Lung (tissue), 12 donors: ENCODE measurements around the gene HSPA1B. TPM values are rescaled to one million over a fixed set of nuclear protein-coding genes. Genes with fewer than 3 reads are reported as not detected.
A peak's percentile ranks its signal among the peaks of the same experiment; 100 is the strongest.
"Not testable (repeated sequence)": the region's sequence is repeated elsewhere in the genome, so short reads cannot be mapped to it uniquely, and the experiment has no call there.

Experiments used
- ATAC-seq: fragments of 200-7000 bp; cut with Tn5 transposase; one replicate; pipeline ENCODE4 v1.9.1; 2020; ENCODE audit warnings: moderate number of reproducible peaks; ENCODE audit not compliant: insufficient read depth, low FRiP score
- DNase-seq, 3 donors: peaks; one replicate each; pipeline ENCODE4 v3.0.0-alpha.2; 2013 to 2017
- H3K27ac ChIP-seq, 2 donors: one replicate each; pipeline ENCODE4 v1.5.1; 2013; ENCODE audit warnings: mild to moderate bottlenecking in 2 of 2, moderate library complexity in 2 of 2, control low read depth in 1 of 2, inconsistent platforms in 1 of 2, low read depth in 1 of 2, low read length in 1 of 2
- H3K27me3 ChIP-seq, 3 donors: one replicate each; pipeline ENCODE4 v1.5.1; 2013; ENCODE audit warnings: low read length in 2 of 3; ENCODE audit not compliant: control insufficient read depth in 3 of 3, insufficient read depth in 3 of 3
- H3K36me3 ChIP-seq, 4 donors: one replicate each; pipeline ENCODE4 v1.5.1; 2013; ENCODE audit warnings: low read length in 4 of 4, mild to moderate bottlenecking in 1 of 4, moderate library complexity in 1 of 4; ENCODE audit not compliant: control insufficient read depth in 4 of 4, insufficient read depth in 4 of 4
- H3K4me1 ChIP-seq, 5 donors: one replicate each; pipeline ENCODE4 v1.5.1; 2013; ENCODE audit warnings: low read length in 5 of 5, mild to moderate bottlenecking in 2 of 5, moderate library complexity in 1 of 5; ENCODE audit not compliant: control insufficient read depth in 5 of 5, insufficient read depth in 5 of 5
- H3K4me3 ChIP-seq: one replicate; pipeline ENCODE4 v1.5.1; 2013; ENCODE audit warnings: mild to moderate bottlenecking, control low read depth, moderate library complexity
- H3K9ac ChIP-seq, 2 donors: one replicate each; pipeline ENCODE4 v1.5.1; 2013; ENCODE audit warnings: low read length in 2 of 2, control low read depth in 1 of 2; ENCODE audit not compliant: insufficient read depth in 1 of 2
- H3K9me3 ChIP-seq, 4 donors: one replicate each; pipeline ENCODE4 v1.5.1; 2013; ENCODE audit warnings: low read length in 3 of 4, mild to moderate bottlenecking in 1 of 4, moderate library complexity in 1 of 4; ENCODE audit not compliant: control insufficient read depth in 4 of 4, insufficient read depth in 3 of 4
- CTCF ChIP-seq: IDR thresholded peaks from 2 replicates; pipeline ENCODE4 v1.5.1; 2012; ENCODE audit warnings: mild to moderate bottlenecking; ENCODE audit errors: control extremely low read depth, extremely low read depth
- WGBS, 2 donors: extraction: QIAGEN DNeasy Blood & Tissue Kit; methylation state at CpG; one replicate each; pipeline ENCODE4 v1.1.7; 2013; 5-methylcytosine and 5-hydroxymethylcytosine counted together
- polyA plus RNA-seq, 2 donors: library from polyadenylated mRNA; stranded (reverse); fragments of 200-250 nt; gene quantifications; one replicate each; pipeline ENCODE4 v1.2.1, GENCODE V29; 2013
- total RNA-seq, 2 donors: library from RNA; depleted of rRNA in 1 of 2; stranded (reverse); fragments of >200 nt in 1 of 2; gene quantifications; one replicate each; pipeline ENCODE4 v1.2.1, GENCODE V29; 2014 to 2021
- donor health status: control.
- donor health status: control.
- donor health status: Bipolar disorder and iron deficiency.
- donor health status: healthy.
- donor health status: DM: yes; HTN: yes; CAD: no.

Gene HSPA1B
- total and polyA plus RNA-seq, 4 donors, result 33.2 to 1,377 (median 99.4) TPM

GRCh38 chr6:31813465-31813849, 14.1 kb upstream of the HSPA1B start:
- Histone ChIP-seq H3K27ac (peak overlapping the region; percentile 84 to 94), H3K9me3 (no peaks in the 10 kb centered on the region), H3K4me3 (no peak overlapping the region), H3K27me3 (no peaks in the 10 kb centered on the region), H3K4me1 (peaks cover 0 to 11% (median 4%) of the 10 kb centered on the region in 5 donors), H3K36me3 (no peaks in the 10 kb centered on the region), H3K9ac (peak overlapping the region in 1 of 2 donors; percentile 75)
- ATAC-seq (no peak), DNase-seq (no peak)
- no peak for TF ChIP-seq CTCF
- 97 to 99% methylated on average over 7 of the region's 7 CpGs for WGBS, 2 donors

GRCh38 chr6:31814677-31815024, 12.9 kb upstream of the HSPA1B start:
- H3K9me3 ChIP-seq, result no peaks in the 10 kb centered on the region
- no peak for TF ChIP-seq CTCF
- ATAC-seq (peak; percentile 79), DNase-seq (peak; percentile 97 to 99 (median 99))
- WGBS, 2 donors, result 0 to 1% methylated on average over 13 of the region's 13 CpGs
- peaks cover 0 to 12% (median 6%) of the 10 kb centered on the region in 5 donors for H3K4me1 ChIP-seq
- H3K27ac ChIP-seq, result peak overlapping the region; percentile 93 to 96
- H3K9ac ChIP-seq, result peak overlapping the region; percentile 25 to 84
- no peaks in the 10 kb centered on the region for H3K27me3 ChIP-seq
- H3K4me3 ChIP-seq, result peak overlapping the region; percentile 43
- H3K36me3 ChIP-seq, result no peaks in the 10 kb centered on the region

- Histone ChIP-seq H3K4me1 (peaks cover 0 to 12% (median 6%) of the 10 kb centered on the region in 5 donors), H3K36me3 (no peaks in the 10 kb centered on the region), H3K27me3 (no peaks in the 10 kb centered on the region), H3K9ac (peak within 1 kb of the TSS; percentile 63 to 84), H3K4me3 (peak within 1 kb of the TSS; percentile 61), H3K27ac (peak within 1 kb of the TSS; percentile 93 to 96), H3K9me3 (no peaks in the 10 kb centered on the region)
- WGBS, 2 donors, result 0 to 1% methylated on average over 55 to 56 of the region's 56 CpGs
- ATAC-seq, result peak; percentile 84
- peak; percentile 99 for DNase-seq
- no peak for TF ChIP-seq CTCF
Observed at GRCh38 chr6:31815025-31815838, 12.3 kb upstream of the HSPA1B start, which contains the start of the genes HSPA1A and HSPA1L. Gene HSPA1A, plus strand, starts transcription at chr6:31815543. Its CDS starts 214 bp downstream, at chr6:31815757. Gene HSPA1L, minus strand, starts transcription at chr6:31815283. Its CDS starts 3,311 bp downstream, at chr6:31811972.

GRCh38 chr6:31817133-31817928, 10.2 kb upstream of the HSPA1B start:
- not testable (repeated sequence) for H3K27me3 ChIP-seq, H3K9me3 ChIP-seq, H3K36me3 ChIP-seq, ATAC-seq
- Histone ChIP-seq H3K4me1 (peaks cover 2 to 20% (median 9%) of the 10 kb centered on the region in 5 donors), H3K27ac (peak overlapping the region; percentile 37 to 91), H3K4me3 (peak overlapping the region; percentile 35), H3K9ac (peak overlapping the region in 1 of 2 donors; percentile 68)
- peak in 2 of 3 donors; percentile 40 to 49 for DNase-seq
- WGBS, 2 donors, result 36 to 41% methylated on average over 15 of the region's 37 CpGs

- DNase-seq, result not testable (repeated sequence)
Observed at GRCh38 chr6:31817929-31818511, 9.5 kb upstream of the HSPA1B start.

More at GRCh38 chr6:31817929-31818511, 9.5 kb upstream of the HSPA1B start:
- WGBS, 2 donors, result 40 to 43% methylated on average over 8 of the region's 8 CpGs
- H3K27me3 ChIP-seq, ATAC-seq, H3K9me3 ChIP-seq, H3K4me3 ChIP-seq, H3K36me3 ChIP-seq: not testable (repeated sequence)
- peak overlapping the region; percentile 55 to 91 for H3K27ac ChIP-seq
- peaks cover 2 to 24% (median 9%) of the 10 kb centered on the region in 5 donors for H3K4me1 ChIP-seq
- H3K9ac ChIP-seq, result peak overlapping the region in 1 of 2 donors; percentile 68
